Esophagus muscularis mucosa (tissue), 4 donors: Measurements from ENCODE around the gene SLC27A2. TPM values are rescaled to one million over a fixed set of nuclear protein-coding genes. Genes with fewer than 3 reads are reported as not detected.

Experiments used
- DNase-seq: peaks from one replicate; pipeline ENCODE4 v3.0.0-alpha.2; 2017; ENCODE audit errors: extremely low spot score
- H3K27ac ChIP-seq, 4 donors: fragments of 200-600 bp; sonication (generic); replicated peaks in 1 of 4; 1 replicate in 3 of 4; 2 replicates in 1 of 4; pipeline ENCODE4 v1.5.1; 2016 to 2019; ENCODE audit warnings: mild to moderate bottlenecking in 1 of 4
- H3K27me3 ChIP-seq, 4 donors: fragments of 200-600 bp; sonication (generic); one replicate each; pipeline versions ENCODE4 v1.5.1 to v1.6.0; 2016 to 2019
- H3K36me3 ChIP-seq, 4 donors: fragments of 200-600 bp; sonication (generic); one replicate each; pipeline ENCODE4 v1.5.1; 2016 to 2019
- H3K4me1 ChIP-seq, 4 donors: fragments of 200-600 bp; sonication (generic); one replicate each; pipeline ENCODE4 v1.5.1; 2016 to 2019
- H3K4me3 ChIP-seq, 4 donors: fragments of 200-600 bp; sonication (generic); 1 replicate in 2 of 4; 2 replicates in 2 of 4; pipeline ENCODE4 v1.5.1; 2016 to 2019; ENCODE audit warnings: mild to moderate bottlenecking in 4 of 4, moderate library complexity in 1 of 4
- H3K9me3 ChIP-seq, 4 donors: fragments of 200-600 bp; sonication (generic); 1 replicate in 3 of 4; 2 replicates in 1 of 4; pipeline ENCODE4 v1.5.1; 2016 to 2019
- EP300 ChIP-seq: sonication (generic); formaldehyde crosslinking; IDR thresholded peaks from one replicate; pipeline ENCODE4 v1.6.1; 2017; ENCODE audit warnings: antibody characterized with exemption
- POLR2A ChIP-seq: fragments of 450-650 bp; IDR thresholded peaks from one replicate; pipeline ENCODE4 v1.6.1; 2017; ENCODE audit warnings: antibody characterized with exemption, moderate library complexity, mild to moderate bottlenecking, low read depth
- POLR2AphosphoS5 ChIP-seq, 2 donors: sonication (generic); formaldehyde crosslinking; IDR thresholded peaks; one replicate each; pipeline ENCODE4 v1.6.1; 2017; ENCODE audit warnings: antibody characterized with exemption in 2 of 2
- WGBS: methylation state at CpG from one replicate; pipeline ENCODE4 v1.1.5; 2018; 5-methylcytosine and 5-hydroxymethylcytosine counted together
- intact Hi-C: fragments of 100-400 bp; cut with DNase I; formaldehyde crosslinking; loops from one replicate; pipeline ENCODE4 v1.15.1; 2023
- total RNA-seq, 4 donors: library from RNA; depleted of rRNA; stranded (reverse); fragments of >200 nt; gene quantifications; one replicate each; pipeline versions ENCODE4 v1.1.0 to v1.2.1, GENCODE V29; 2016
- TF ChIP-seq, protein P1 (sequence below), 3 experiments: fragments of 200-600 bp in 2 of 3; fragments of 450-650 bp in 1 of 3; sonication (generic) in 2 of 3; IDR thresholded peaks; one replicate each; pipeline ENCODE4 v1.5.1; 2017 to 2019; ENCODE audit warnings: antibody characterized with exemption in 3 of 3, mild to moderate bottlenecking in 2 of 3, moderate library complexity in 1 of 3

SLC27A2 gene
- total RNA-seq, 4 donors from 2014 or later, result 0.42 to 1.8 TPM; not detected in 2

DNA sequence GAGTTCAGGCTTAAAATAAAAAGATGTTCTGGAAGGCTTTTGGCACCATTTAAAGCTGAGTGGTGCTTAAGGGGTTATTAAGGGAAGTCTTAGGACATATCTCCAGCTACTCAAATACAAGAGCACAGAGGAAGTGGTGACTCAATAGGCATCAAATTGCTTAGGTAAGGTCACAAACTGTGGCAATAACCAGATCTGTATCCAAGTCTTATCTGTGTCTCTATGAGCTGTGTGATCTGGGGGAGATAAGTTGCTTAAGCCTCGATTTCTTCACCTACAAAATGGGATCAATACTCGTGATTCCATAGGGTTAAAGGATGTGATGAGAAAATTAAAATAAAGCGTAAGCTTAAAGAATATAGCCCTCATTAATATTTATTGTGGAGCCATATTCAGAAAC lies 75.9 kb downstream of the SLC27A2 start:
- no peak for DNase-seq
- no peaks in the 10 kb centered on the region for H3K4me1 ChIP-seq
- no peak overlapping the region for H3K4me3 ChIP-seq
- no peak for TF ChIP-seq EP300
- no peak for TF ChIP-seq POLR2AphosphoS5 (IDR thresholded peaks at IDR 0.05)
- TF ChIP-seq, protein P1, sequence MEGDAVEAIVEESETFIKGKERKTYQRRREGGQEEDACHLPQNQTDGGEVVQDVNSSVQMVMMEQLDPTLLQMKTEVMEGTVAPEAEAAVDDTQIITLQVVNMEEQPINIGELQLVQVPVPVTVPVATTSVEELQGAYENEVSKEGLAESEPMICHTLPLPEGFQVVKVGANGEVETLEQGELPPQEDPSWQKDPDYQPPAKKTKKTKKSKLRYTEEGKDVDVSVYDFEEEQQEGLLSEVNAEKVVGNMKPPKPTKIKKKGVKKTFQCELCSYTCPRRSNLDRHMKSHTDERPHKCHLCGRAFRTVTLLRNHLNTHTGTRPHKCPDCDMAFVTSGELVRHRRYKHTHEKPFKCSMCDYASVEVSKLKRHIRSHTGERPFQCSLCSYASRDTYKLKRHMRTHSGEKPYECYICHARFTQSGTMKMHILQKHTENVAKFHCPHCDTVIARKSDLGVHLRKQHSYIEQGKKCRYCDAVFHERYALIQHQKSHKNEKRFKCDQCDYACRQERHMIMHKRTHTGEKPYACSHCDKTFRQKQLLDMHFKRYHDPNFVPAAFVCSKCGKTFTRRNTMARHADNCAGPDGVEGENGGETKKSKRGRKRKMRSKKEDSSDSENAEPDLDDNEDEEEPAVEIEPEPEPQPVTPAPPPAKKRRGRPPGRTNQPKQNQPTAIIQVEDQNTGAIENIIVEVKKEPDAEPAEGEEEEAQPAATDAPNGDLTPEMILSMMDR (IDR thresholded peaks at IDR 0.05), result no peak
- no peak for TF ChIP-seq POLR2A
- H3K9me3 ChIP-seq, result no peaks in the 10 kb centered on the region
- no peaks in the 10 kb centered on the region for H3K36me3 ChIP-seq
- no peak overlapping the region for H3K27ac ChIP-seq
- intact Hi-C loops, result no loop called here
- WGBS, result 91% methylated on average over 3 of the region's 3 CpGs
- H3K27me3 ChIP-seq, result no peaks in the 10 kb centered on the region

DNA sequence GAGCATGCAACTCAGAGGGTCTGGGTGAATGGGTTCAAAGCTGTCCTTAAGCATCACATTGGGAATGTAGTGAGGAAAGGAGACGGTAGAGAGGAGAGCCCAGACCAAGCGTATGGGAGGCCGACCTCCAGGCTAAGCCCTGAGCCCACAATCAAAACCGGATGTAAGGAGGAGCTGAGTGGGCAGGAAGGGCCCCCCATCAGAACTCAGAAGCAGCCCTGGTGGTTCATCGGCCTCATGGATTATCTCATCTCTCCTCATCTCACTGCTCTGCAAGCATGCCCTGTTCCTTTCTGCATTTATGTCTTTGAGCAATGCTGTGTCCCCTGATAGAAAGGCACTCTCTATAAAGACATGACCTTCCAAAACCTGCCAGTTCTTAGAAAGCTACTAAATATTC lies 77.3 kb downstream of the SLC27A2 start:
- Histone ChIP-seq H3K9me3 (no peaks in the 10 kb centered on the region), H3K27me3 (no peaks in the 10 kb centered on the region), H3K36me3 (no peaks in the 10 kb centered on the region), H3K4me1 (no peaks in the 10 kb centered on the region), H3K4me3 (no peak overlapping the region), H3K27ac (no peak overlapping the region)
- TF ChIP-seq, protein P1 (IDR thresholded peaks at IDR 0.05), result no peak
- TF ChIP-seq POLR2AphosphoS5 (IDR thresholded peaks at IDR 0.05) (no peak), EP300 (no peak), POLR2A (no peak)
- 56% methylated on average over 5 of the region's 5 CpGs for WGBS
- intact Hi-C loops, result no loop called here
- peak; percentile 55 for DNase-seq

DNA sequence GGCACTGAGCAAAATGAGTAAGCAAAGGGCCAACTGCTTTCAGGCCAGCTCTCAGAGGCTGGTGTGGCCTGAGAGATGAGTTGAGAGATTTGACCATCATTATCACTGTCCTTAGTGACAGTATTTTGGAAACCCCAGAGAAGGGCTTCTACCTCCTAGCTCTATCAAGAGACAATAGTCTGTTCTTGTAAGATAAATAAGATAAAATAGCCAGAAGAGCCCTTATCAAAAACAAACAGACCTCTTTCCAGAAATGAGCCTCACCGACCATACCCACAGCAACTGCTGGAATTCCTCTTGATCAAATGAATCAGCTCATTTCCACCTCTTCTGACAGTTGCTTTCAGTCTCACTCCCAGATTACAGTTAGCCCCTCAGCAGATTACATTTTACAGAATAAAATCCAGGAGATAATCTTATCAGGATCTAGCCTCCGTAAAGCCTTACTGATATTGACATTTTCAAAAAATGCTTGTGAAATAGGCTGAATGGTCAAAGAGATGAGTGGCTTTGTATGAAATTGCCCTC lies 79.0 kb downstream of the SLC27A2 start:
- Histone ChIP-seq H3K27ac (no peak overlapping the region), H3K36me3 (no peaks in the 10 kb centered on the region), H3K4me3 (no peak overlapping the region), H3K9me3 (no peaks in the 10 kb centered on the region), H3K4me1 (no peaks in the 10 kb centered on the region), H3K27me3 (peaks cover 0 to 9% (median 0%) of the 10 kb centered on the region in 4 donors)
- peak; percentile 39 for DNase-seq
- WGBS, result 71% methylated on average over 2 of the region's 2 CpGs
- TF ChIP-seq, protein P1 (IDR thresholded peaks at IDR 0.05), result no peak
- TF ChIP-seq EP300 (no peak), POLR2AphosphoS5 (IDR thresholded peaks at IDR 0.05) (no peak), POLR2A (no peak)
- intact Hi-C loops, result no loop called here

DNA sequence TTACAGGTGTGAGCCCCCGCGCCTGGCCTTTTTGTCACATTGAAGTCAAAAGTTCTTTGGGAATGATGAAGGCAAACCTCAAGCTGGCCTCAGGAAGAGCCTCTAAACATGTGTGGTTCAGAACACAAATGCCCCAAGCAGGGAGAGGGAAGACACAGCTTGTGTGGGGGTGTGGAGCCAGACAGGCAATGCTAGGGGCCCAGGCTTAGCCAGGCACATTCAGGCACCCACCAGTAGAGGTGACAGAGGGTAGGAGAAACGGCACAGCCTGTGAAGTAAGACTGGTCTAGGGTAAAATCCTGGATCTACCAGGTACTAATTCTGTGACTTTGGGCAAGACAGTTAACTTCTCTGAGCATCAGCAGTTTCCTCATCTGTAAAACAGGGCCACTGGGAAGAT lies 80.0 kb downstream of the SLC27A2 start:
- Histone ChIP-seq H3K9me3 (no peaks in the 10 kb centered on the region), H3K4me3 (no peak overlapping the region), H3K27me3 (peaks cover 0 to 16% (median 0%) of the 10 kb centered on the region in 4 donors), H3K36me3 (no peaks in the 10 kb centered on the region), H3K4me1 (no peaks in the 10 kb centered on the region), H3K27ac (no peak overlapping the region)
- peak; percentile 47 for DNase-seq
- intact Hi-C loops, result no loop called here
- TF ChIP-seq, protein P1 (IDR thresholded peaks at IDR 0.05), result no peak
- TF ChIP-seq EP300 (no peak), POLR2AphosphoS5 (IDR thresholded peaks at IDR 0.05) (no peak), POLR2A (no peak)
- 100% methylated on average over 3 of the region's 3 CpGs for WGBS

DNA sequence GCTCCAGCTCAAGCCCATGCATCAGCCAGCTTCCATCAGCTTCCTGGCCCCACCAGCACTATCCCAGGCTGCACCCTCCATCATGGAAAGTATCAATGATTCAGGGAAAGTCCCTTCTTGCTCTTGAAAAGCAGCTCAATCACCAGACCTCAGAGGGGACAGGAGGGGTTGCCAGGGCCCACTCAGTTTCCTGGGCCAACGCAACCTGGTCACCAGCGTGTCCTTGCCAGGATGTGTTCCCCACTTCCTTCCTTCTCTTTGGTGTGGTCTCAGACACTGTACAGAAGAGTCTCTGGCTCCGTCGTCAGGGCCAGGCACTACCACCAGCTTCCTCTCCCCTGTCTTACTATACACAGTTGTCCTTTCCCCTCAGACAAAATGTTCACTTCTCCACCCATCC lies 80.5 kb downstream of the SLC27A2 start:
- H3K36me3 ChIP-seq, result no peaks in the 10 kb centered on the region
- 66% methylated on average over 4 of the region's 4 CpGs for WGBS
- H3K27me3 ChIP-seq, result peaks cover 0 to 16% (median 0%) of the 10 kb centered on the region in 4 donors
- H3K4me3 ChIP-seq, result no peak overlapping the region
- TF ChIP-seq POLR2AphosphoS5 (IDR thresholded peaks at IDR 0.05) (no peak), EP300 (no peak), POLR2A (no peak)
- TF ChIP-seq, protein P1 (IDR thresholded peaks at IDR 0.05), result no peak
- no peaks in the 10 kb centered on the region for H3K9me3 ChIP-seq
- no peak overlapping the region for H3K27ac ChIP-seq
- no peaks in the 10 kb centered on the region for H3K4me1 ChIP-seq
- intact Hi-C loops, result no loop called here
- peak; percentile 84 for DNase-seq
